Loucy (cell line): ENCODE data around the gene THSD7A.

Experiments used
- EZH2phosphoT487 ChIP-seq: fragments of 200-600 bp; IDR thresholded peaks from 2 replicates; pipeline ENCODE4 v1.6.1; 2018; ENCODE audit warnings: antibody characterized with exemption, mild to moderate bottlenecking, moderate library complexity, borderline replicate concordance
- TF ChIP-seq, protein P1 (sequence below): fragments of 200-600 bp; sonication (generic); conservative IDR thresholded peaks from 2 replicates; pipeline ENCODE4 v1.5.1; 2014; ENCODE audit warnings: mild to moderate bottlenecking, antibody characterized with exemption, low read length

DNA sequence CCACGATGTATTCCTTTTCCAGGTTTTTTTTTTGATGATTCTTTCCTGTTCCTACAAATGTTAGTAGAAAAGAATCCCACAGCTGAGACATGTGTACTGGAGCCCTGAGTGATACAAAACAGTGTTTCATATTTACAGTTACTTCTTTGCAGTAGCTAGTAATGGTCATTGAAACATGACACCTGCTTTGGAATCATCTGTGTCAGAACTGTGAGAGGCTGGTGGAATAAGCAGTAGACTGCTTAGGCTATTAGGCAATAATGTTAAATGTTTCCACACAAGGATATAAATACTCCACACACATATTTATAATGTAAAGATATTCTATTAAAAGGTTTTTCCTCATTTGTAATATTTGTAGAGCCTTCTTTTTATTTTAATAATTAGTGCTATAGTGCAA, 394.0 kb downstream of the THSD7A start:
- TF ChIP-seq, protein P1, sequence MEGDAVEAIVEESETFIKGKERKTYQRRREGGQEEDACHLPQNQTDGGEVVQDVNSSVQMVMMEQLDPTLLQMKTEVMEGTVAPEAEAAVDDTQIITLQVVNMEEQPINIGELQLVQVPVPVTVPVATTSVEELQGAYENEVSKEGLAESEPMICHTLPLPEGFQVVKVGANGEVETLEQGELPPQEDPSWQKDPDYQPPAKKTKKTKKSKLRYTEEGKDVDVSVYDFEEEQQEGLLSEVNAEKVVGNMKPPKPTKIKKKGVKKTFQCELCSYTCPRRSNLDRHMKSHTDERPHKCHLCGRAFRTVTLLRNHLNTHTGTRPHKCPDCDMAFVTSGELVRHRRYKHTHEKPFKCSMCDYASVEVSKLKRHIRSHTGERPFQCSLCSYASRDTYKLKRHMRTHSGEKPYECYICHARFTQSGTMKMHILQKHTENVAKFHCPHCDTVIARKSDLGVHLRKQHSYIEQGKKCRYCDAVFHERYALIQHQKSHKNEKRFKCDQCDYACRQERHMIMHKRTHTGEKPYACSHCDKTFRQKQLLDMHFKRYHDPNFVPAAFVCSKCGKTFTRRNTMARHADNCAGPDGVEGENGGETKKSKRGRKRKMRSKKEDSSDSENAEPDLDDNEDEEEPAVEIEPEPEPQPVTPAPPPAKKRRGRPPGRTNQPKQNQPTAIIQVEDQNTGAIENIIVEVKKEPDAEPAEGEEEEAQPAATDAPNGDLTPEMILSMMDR = no peak
- TF ChIP-seq EZH2phosphoT487 = no peak
